ENCODE data around the gene RABGAP1L. TPM values are rescaled to one million over a fixed set of nuclear protein-coding genes. Genes with fewer than 3 reads are reported as not detected.
"Not testable (repeated sequence)": the region's sequence is repeated elsewhere in the genome, so short reads cannot be mapped to it uniquely, and the experiment has no call there.

The RABGAP1L gene
- total RNA-seq, 2 donors from 2014 or later, result 51.4 to 124 TPM

DNA sequence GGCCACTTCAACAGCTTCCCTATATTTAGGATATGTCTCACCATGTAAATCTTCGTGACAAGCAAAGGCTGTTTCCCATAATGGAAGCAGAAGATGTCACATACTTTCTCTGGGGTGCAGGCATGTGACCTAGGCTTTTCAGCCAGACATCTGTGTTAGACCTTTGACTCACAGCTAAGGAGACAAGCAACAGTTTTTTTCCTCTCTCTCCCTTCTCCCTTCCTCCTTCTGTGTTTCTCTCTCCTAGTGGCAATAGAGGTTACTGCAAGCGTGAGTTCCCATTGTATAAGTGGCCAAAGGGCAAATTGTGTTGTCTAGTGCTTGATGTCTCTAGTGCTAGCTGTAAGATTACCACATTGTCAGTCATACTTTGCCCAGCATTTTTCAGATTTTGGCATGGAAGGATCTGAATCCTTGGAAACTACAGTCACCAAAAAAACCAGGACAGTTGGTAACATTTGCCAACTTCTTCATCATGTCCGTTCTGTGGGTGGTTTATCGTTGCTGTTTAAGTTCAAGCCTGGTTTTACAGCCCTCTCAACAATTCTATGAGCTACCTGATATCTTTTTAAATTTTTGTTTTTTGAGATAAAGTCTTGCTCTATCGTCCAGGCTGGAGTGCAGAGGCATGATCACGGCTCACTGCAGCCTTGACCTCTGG is 44.4 kb upstream of the RABGAP1L start:
- no peaks in the 10 kb centered on the region for H3K9me3 ChIP-seq
- H3K27me3 ChIP-seq, result no peaks in the 10 kb centered on the region
- intact Hi-C loops (cut with DNase I), result no loop called here
- no peak overlapping the region for H3K27ac ChIP-seq
- H3K4me3 ChIP-seq, result no peak overlapping the region
- peak; percentile 91 for ATAC-seq
- peak in 3 of 4 donors; percentile 21 to 30 (median 30) for DNase-seq
- peaks cover 11% of the 10 kb centered on the region for H3K4me1 ChIP-seq
- TF ChIP-seq CTCF (IDR thresholded peaks at IDR 0.05), result peak; percentile 42 to 83 (median 54)
- TF ChIP-seq POLR2A (IDR thresholded peaks at IDR 0.05), result no peak
- WGBS, 2 donors, result 67 to 68% methylated on average over 6 of the region's 6 CpGs
- H3K36me3 ChIP-seq (replicated peaks in 1 of 2; ENCODE audit: insufficient read depth in 1 of 2, low read depth in 2 of 2), result no peaks in the 10 kb centered on the region

GRCh38 chr1:174116042-174116441 is 43.3 kb upstream of the RABGAP1L start:
- ATAC-seq (no peak), DNase-seq (no peak)
- Histone ChIP-seq H3K9me3 (no peaks in the 10 kb centered on the region), H3K4me3 (no peak overlapping the region), H3K27ac (no peak overlapping the region), H3K27me3 (no peaks in the 10 kb centered on the region), H3K4me1 (peaks cover 11% of the 10 kb centered on the region), H3K36me3 (replicated peaks in 1 of 2; ENCODE audit: insufficient read depth in 1 of 2, low read depth in 2 of 2) (no peaks in the 10 kb centered on the region)
- TF ChIP-seq POLR2A (IDR thresholded peaks at IDR 0.05), result no peak
- no peak for TF ChIP-seq CTCF (IDR thresholded peaks at IDR 0.05)
- intact Hi-C loops (cut with DNase I), result no loop called here
- 82 to 89% methylated on average over 1 of the region's 1 CpG for WGBS, 2 donors

DNA sequence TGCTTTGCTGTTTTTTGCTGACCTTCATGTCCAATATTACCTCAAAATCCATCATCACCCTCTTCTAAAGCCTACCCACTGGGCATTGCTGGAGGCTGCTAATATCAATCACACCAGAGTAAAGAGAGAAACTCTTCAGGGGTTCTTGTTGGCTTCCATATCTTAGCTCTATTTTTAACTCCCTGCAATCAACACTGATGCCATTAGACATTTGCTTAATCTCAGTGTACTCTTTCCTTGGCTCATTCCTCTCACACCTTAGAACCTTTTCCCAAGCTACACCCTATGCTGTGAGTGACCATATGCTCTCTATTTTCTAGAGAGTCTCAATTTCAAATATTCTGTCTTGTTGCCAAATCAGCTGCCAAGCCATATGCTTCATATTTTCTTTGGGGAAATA is 40.6 kb upstream of the RABGAP1L start:
- H3K27me3 ChIP-seq, result no peaks in the 10 kb centered on the region
- DNase-seq (no peak), ATAC-seq (no peak)
- H3K27ac ChIP-seq, result no peak overlapping the region
- H3K4me1 ChIP-seq, result no peaks in the 10 kb centered on the region
- TF ChIP-seq CTCF (IDR thresholded peaks at IDR 0.05), result no peak
- no peak overlapping the region for H3K4me3 ChIP-seq
- no peaks in the 10 kb centered on the region for H3K36me3 ChIP-seq (replicated peaks in 1 of 2; ENCODE audit: insufficient read depth in 1 of 2, low read depth in 2 of 2)
- intact Hi-C loops (cut with DNase I), result no loop called here
- H3K9me3 ChIP-seq, result no peaks in the 10 kb centered on the region

DNA sequence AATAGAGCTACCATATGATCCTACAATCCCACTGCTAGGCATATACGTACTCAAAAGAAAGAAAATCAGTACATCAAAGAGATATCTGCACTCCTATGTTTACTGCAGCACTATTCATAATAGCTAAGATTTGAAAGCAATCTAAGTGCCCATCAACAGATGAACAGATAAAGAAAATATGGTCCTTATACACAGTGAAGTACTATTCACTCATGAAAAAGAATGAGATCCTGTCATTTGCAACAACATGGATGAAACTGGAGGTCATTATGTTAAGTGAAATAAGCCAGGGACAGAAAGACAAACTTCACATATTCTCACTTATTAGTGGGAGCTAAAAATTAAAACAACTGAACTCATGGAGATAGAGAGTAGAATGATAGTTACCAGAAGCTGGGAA is 37.0 kb upstream of the RABGAP1L start:
- H3K4me3 ChIP-seq; intact Hi-C loops (cut with DNase I): not testable (repeated sequence)
- 92 to 94% methylated on average over 1 of the region's 1 CpG for WGBS, 2 donors

DNA sequence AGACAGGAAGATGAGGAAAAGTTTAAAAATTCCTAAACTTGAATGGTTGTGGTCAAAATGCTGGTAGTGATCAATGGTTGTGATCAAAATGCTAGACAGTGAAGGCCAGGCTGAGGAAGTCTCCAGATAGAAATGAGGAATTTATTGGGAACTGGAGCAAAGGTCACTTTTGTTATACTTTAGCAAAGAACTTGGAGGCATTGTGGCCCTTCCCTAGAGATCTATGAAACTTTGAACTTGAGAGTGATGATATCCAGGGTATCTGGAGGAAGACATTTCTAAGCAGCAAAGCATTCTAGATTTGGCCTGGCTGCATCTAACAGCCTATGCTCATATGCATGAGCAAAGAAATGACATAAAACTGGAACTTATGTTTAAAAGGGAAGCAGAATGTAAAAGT is 35.5 kb upstream of the RABGAP1L start:
- Histone ChIP-seq H3K27ac (no peak overlapping the region), H3K27me3 (no peaks in the 10 kb centered on the region), H3K4me3 (no peak overlapping the region), H3K36me3 (replicated peaks in 1 of 2; ENCODE audit: insufficient read depth in 1 of 2, low read depth in 2 of 2) (no peaks in the 10 kb centered on the region), H3K4me1 (no peaks in the 10 kb centered on the region), H3K9me3 (no peaks in the 10 kb centered on the region)
- DNase-seq (no peak), ATAC-seq (no peak)
- TF ChIP-seq CTCF (IDR thresholded peaks at IDR 0.05) (no peak), POLR2A (IDR thresholded peaks at IDR 0.05) (no peak)
- intact Hi-C loops (cut with DNase I), result no loop called here

More for the DNA sequence above, 37.0 kb upstream of the RABGAP1L start:
- H3K36me3 ChIP-seq (replicated peaks in 1 of 2; ENCODE audit: insufficient read depth in 1 of 2, low read depth in 2 of 2); H3K27me3 ChIP-seq; DNase-seq; H3K4me1 ChIP-seq; H3K27ac ChIP-seq; ATAC-seq; H3K9me3 ChIP-seq: not testable (repeated sequence)

DNA sequence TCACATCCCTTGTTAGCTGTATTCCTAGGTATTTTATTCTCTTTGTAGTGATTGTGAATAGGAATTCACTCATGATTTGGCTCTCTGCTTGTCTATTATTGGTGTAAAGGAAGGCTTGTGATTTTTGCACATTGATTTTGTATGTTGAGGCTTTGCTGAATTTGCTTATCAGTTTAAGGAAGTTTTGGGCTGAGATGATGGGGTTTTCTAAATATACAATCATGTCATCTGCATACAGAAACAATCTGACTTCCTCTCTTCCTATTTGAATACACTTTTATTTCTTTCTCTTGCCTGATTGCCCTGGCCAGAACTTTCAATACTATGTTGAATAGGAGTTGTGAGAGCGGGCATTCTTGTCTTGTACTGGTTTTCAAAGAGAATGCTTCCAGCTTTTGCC is 32.1 kb upstream of the RABGAP1L start:
- H3K27ac ChIP-seq; H3K4me1 ChIP-seq; intact Hi-C loops (cut with DNase I); H3K9me3 ChIP-seq; H3K4me3 ChIP-seq; ATAC-seq; H3K27me3 ChIP-seq; DNase-seq; H3K36me3 ChIP-seq (replicated peaks in 1 of 2; ENCODE audit: insufficient read depth in 1 of 2, low read depth in 2 of 2): not testable (repeated sequence)
- WGBS, 2 donors, result 36 to 89% methylated on average over 1 of the region's 1 CpG

Measured in body of pancreas (tissue), 4 donors.